Stimulated activated CD4-positive, alpha-beta T cell treated with anti-CD3 and anti-CD28 coated beads, Interleukin-4, amount 100 ng/mL, for 1 hour (primary cell): ENCODE results near the gene UBAP2L.
A peak's percentile ranks its signal among the peaks of the same experiment; 100 is the strongest.

Source experiments
- DNase-seq: peaks from one replicate; pipeline ENCODE4 v3.0.0-alpha.2; 2020

UBAP2L gene

DNA sequence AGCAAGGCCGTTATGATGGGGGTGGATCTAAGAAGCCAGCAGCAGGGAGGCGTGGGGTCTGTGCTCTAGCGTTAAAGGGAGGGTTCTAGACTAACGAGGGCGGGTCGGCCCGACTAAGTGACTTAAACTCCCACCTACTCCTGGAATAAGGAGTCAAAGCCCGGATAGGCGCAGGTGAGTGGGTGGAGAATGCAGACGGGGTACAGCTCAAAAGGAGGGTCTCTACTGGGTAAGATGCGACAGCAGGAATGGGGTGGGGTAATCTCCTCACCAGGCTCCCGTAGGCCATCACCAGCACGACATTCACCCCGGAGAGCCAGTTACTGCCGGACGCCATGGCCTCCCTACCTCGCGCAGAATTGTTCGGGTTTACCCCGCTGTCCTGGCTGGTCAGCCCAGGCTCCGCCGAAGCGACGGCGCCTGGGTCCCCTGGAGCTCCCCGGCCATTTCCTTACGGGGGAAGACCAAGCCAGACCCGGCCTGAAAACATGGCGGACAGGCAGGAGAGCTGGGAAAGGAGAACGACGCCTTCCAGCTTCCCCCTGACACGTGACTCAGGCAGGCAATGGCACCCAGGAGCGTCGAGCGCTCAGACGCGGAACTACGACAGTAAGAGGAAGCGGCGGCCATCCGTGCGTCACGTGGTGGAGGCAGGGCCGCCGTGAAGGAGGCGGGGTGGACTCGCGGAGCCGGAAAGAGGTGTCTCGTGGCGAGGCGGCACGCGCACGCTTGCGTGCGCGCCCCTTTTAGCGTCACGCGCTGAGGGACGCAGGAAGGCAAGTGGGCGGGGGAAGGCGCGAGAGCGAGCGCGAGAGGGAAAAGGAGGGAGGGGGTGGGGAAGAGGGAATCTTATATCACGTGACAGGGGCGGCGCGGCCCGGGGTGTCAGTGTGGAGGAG is at the start of gene UBAP2L:
UBAP2L (plus strand) TSS at position 885 of the 899 bp plus-strand sequence. CDS start 4,169 bp downstream, outside the sequence.
- DNase-seq: peak; percentile 99

DNA sequence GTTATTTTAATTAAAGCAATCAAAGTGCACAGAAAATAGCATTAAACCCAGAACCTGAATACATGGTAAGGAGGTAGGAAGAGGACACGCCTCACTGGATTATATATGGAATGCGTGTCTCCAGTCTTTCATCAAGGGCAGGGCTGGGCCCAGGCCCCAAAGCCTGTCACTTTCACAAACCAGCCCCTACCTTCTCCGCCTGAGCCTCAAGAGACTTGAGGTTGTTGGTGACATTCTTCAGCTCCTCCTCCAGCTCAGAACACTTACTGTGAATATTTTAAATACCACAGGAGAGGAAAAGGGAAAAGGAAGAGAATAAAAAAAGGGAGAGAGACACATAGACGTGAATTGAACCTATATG is 49.6 kb upstream of the UBAP2L start:
- DNase-seq: no peak

DNA sequence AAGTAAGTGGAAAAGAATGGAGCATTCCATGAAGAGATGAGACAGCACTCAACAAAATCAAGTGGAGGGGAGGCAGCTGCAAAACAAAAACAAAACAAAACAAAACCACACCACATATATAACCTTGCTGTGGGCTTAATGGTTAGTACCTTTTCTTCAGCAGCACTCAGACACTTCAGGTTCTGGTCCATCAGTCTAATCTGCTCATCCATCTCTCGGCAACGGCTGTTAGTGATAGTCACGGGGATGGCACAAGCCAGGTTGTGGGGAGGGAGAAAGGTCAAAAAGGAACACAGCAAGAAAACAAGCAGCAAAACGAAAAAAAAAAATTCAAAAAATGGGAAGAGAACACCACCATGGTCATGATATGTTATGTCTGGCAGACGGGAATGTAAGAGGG is 48.9 kb upstream of the UBAP2L start:
- no peak for DNase-seq

GRCh38 chr1:154174654-154175053 is 46.1 kb upstream of the UBAP2L start:
- DNase-seq: no peak

DNA sequence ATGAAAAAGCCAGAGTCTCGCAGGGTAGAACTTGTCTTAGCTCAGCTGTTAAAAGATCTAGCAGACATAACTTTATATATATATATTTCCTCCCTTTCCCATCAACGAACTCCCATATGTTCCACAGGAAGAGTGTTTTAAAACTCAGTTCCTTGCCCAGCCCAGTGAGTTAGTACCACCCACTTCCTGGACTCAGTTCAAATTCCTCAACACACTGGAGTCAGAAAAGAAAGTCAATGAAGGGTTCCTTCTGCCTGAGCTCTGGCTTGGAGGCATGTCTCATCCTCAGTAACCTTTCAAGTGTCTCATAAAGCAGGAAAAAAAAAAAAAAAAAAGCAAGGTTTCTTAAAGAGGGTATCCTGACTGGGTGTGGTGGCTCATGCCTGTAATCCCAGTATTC is 44.4 kb upstream of the UBAP2L start:
- DNase-seq: no peak

DNA sequence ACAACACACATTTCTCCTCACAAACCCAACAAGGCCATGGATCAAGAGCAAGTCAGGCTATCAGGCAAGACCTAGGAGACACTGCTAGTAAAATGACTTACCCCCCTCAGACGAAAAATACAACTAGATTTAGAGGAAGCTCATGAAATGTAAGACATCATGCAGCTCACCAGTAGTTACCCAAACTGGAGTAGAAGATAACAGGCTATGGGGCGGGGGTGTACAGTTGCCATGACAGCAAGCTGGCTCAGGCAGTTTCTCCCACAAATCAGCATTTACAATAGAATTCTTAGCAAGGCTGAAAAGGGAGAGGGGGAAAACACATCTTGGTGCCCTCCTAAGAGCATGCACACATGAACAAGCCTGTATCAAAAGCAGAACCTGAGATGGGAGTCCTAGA is 42.7 kb upstream of the UBAP2L start:
- peak; percentile 31 for DNase-seq

- DNase-seq: no peak
Measured at GRCh38 chr1:154178911-154179811, 41.6 kb upstream of the UBAP2L start.

DNA sequence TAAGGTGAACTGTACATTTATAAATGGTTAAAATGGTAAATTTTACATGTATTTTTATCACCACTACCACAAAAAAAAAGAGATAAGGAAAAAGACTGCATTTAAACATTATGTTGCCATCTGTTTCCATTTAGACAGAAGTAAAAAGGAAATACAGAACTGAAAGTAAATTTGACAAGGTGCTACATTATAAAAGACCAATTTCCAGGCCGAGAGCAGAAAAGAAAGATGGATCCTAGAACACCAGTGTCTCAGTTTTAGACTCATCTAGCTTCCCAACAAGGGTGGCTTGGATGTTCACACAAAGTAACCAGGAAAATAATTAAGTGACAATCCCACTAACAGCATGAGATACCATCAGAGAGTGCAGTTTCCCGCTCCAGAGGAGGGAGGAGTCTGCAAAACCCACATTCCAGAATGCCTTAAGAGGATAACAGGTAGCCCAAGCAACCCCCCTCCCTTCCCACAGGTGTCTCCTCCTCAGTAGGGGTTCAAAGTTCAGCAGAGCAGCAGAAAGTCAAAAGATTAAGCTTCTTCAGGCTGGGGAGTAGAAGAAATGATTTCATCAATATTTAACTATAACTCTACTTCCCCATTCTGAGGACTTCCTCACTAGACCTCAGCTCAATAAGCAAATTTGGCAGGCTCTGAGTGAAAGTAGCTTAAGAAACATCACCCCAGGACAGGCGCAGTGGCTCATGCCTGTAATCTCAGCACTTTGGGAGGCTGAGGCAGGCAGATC is 40.6 kb upstream of the UBAP2L start:
- no peak for DNase-seq

DNA sequence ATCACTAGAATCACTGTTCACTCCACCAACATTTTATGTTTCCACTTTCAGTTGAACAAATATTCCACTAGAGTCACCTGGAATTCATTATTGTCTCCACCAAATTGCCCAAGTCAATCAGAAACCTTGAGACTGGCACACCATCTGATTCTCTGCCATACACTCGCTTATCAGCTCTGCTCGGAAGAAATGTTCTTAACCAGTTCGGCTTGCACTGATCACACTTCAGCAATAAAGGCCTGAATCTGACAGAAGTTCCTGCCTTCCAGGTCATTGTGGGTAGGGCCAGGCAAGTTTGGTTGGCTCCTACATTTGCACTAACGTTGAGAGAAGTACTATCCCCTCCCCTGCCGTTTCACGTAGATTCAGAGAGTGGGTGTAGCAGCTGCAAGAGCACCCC is 38.8 kb upstream of the UBAP2L start:
- DNase-seq: no peak

DNA sequence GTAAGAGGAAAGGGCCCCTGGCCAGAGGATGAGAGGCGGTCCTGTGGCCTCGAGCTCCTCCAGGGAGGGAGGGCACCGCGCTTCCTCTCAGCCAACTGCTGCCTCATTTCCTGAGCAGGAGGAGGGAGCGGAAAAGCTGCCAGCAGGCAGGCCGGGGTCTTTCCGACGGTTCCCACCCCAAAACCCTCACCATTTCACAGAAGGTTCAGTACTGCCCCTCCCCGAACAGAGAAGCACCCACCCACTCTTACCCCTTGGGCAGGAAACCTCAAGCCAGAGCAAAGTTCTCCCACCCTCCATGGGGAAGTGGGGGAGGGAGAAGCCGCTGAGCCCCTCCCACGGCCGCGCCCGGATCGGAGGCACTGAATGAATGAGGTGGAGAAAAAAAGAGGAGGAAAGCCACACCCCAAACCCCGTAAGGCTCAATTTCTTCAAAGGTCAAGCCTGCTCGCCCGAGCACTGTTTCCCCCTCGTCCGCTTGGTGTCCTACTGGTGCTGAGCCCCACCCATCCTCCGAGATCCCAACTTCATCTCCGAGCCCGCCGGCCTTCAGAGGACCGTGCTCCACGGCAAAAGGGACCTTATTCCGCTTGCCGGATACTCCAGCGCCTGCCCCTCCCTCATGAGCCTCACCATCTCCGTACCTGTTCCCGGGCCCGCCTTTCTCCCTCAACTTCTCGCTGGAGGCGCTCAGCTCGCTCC is 38.3 kb upstream of the UBAP2L start:
- DNase-seq: peak; percentile 67

DNA sequence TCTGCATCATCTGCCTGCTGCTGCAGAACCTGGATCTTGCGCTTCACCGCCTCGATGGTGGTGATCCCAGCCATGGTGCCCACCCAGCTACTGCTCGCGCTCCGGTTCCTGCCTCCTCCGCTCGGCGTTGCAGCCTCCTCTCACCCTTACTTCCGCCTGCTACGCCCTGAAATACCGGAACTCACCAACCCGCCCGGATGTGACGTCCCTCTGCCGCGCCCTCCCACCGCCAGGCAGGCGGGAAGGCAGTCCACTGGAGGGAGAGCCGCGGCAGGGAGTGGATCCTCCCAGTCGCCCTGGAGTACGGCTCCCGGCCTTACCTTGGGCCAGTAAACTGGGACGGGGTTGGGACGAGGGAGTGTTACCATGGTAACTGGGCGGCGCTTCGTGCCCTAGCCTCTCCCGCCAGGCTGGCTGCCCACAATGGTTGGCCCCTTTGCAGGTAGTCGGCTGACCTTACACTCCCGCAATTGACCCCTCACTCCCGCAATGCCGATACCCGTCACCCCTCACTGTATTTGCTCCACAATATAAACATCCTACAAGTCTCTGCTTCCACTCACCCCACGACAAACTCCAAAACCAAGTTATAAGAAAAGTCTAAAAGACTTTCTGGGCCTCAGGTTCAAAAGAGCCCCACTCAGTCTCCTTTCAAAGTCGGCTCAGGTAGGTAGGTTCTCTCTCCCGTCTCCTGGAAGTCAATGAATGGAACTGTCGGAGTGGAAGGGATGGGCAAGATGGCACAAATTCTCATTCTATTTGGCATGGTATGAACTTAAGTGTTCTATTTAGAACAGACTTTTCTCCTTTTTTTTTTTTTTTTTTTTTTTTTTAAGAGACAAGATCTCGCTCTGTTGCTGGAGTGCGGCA is 37.5 kb upstream of the UBAP2L start:
- DNase-seq: peak; percentile 93

DNA sequence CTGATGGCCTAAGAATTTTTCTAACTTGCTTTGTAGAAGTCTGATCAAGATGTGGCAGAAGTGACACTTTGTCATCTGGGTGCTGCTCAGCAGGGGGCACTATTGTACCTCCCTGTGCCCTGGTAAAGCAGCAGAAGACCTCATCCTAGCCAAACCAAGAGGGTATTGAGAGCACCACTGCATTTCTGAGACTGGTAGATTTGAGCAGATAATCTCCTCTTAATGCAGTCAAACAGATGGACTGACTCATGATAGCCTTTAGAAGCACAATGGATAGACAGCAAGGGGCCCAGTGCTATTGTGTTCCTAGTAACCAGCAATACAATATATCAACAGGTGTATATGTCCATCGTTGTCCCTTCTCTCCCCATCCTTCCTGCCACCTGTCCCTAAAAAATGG is 34.6 kb upstream of the UBAP2L start:
- DNase-seq: peak; percentile 67

GRCh38 chr1:154186852-154187501 is 33.8 kb upstream of the UBAP2L start:
- no peak for DNase-seq

DNA sequence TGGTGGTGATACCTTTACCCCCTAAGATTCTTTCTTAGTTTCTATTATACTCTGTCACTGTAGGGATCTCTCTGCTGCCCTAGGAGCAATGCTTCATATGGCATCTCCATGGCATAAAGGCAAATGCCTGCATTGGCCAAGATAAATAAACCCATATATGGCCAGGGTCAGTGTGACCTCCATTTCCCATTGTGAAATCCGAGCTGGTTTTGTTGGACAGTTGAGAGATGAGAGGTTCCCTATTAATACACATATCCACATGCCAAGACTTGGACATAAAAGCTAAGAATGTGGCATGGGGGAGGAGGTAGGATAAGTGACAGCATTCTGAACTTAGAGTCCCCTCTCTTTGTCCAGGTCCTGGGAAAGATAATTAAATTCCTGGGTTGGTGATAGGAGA is 30.2 kb upstream of the UBAP2L start:
- no peak for DNase-seq

DNA sequence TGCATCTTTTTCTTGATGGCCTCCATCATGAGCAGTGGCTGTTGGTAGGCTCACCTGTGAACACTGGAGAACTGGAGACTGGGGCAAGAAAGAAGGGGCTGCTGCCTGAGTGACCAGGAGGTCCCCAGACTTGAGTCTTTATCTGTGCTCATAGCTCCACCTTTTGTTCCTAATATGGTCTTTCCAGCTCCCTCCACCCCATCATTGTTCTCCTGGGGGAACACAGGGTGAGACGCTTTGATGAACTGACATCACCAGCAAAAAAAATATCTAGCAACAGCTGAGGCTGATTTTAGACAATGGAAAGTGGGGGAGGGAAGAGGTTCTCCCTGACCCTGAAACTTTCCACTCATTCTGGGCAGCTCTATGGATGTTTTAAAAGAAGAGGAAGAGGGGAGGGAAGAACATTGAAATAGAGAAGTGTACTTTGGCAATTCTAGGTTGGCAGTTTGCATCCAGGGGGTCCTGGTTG is 28.7 kb upstream of the UBAP2L start, which contains the start of gene TPM3:
TPM3 (minus strand) TSS at position 111 of the 472 bp plus-strand sequence; CDS start at position 29, 82 bp downstream.
- no peak for DNase-seq

DNA sequence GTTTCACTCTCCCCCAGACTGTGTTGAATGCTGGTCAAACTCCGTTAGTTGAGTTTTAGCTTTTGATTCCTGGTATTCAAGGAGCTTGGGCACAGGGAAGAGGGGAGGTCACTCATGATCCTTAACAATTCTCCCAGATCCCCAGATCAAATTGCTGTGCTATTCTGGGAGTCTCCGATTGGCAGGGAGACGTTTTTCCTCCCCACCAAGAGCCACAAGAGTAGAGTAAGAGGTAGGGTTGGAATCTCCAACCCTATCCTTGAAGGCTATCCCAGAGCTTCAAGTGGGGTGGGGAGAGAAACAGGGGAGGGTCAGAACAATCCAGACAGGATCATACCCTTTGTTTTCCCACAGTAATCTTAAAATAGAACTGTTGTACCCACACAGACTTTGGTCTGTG is 28.3 kb upstream of the UBAP2L start:
- DNase-seq: no peak

GRCh38 chr1:154193821-154194220 is 26.9 kb upstream of the UBAP2L start:
- no peak for DNase-seq

GRCh38 chr1:154198756-154199562 is 21.8 kb upstream of the UBAP2L start:
- no peak for DNase-seq

DNA sequence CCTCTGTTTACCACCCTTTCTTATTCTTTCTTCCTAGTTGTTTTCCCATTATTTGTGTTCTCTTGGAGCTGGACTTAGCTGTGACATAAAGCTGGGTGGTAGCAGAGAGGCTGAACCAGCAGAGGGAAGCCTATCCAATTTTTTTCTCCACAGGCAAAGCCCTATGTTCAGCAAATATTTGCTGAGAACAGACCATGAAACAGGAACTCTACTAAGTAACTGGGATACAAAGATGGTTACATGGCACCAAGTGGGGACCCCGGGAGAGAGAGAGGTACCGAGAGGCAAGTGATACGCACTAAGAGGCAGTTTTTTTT is 21.2 kb upstream of the UBAP2L start:
- DNase-seq: no peak

DNA sequence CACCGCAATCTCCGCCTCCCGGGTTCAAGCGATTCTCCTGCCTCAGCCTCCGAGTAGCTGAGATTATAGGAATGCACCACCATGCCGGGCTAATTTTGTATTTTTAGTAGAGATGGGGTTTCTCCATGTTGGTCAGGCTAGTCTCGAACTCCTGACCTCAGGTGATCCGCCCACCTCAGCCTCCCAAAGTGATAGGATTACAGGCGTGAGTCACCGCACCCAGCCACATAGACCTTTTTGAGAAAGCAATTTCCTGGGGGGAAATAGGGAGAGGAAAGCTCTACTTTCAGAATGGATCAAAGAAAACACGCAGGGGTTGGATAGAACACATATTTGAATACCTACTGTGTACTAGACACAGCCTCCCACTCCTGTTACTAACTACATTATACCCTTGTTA is 15.0 kb upstream of the UBAP2L start:
- peak; percentile 12 for DNase-seq
